SW 1271 (cell line): ENCODE measurements around the gene CCN5.
"Not testable (repeated sequence)": the region's sequence is repeated elsewhere in the genome, so short reads cannot be mapped to it uniquely, and the experiment has no call there.

Source experiments
- DNase-seq, 2 experiments: peaks; one replicate each; lab custom pipeline; 2025; lab: John Stamatoyannopoulos, UW

CCN5 gene

GRCh38 chr20:44758247-44759101, 43.3 kb downstream of the CCN5 start:
- no peak for DNase-seq

GRCh38 chr20:44759595-44759994, 44.4 kb downstream of the CCN5 start:
- DNase-seq = no peak

DNA sequence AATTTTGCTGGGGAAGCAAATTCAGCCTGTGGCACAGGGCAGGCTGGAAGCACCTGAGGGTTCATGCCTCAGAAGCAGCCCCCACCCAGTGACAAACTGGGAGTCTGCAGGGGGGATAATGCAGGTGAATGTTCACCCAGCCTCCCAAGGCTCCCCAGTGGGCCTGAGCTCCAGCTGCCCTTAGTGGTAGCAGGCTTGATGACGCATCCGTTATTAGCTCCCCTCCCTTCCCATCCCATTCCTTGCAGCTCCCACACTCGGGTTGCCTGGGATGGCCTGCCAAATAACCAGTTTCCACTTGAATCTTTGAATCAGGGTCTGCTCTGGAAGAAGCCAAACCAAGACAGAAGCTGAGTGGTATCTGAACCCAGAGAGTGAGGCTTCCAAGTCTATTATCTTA, 46.3 kb downstream of the CCN5 start:
- DNase-seq = no peak

DNA sequence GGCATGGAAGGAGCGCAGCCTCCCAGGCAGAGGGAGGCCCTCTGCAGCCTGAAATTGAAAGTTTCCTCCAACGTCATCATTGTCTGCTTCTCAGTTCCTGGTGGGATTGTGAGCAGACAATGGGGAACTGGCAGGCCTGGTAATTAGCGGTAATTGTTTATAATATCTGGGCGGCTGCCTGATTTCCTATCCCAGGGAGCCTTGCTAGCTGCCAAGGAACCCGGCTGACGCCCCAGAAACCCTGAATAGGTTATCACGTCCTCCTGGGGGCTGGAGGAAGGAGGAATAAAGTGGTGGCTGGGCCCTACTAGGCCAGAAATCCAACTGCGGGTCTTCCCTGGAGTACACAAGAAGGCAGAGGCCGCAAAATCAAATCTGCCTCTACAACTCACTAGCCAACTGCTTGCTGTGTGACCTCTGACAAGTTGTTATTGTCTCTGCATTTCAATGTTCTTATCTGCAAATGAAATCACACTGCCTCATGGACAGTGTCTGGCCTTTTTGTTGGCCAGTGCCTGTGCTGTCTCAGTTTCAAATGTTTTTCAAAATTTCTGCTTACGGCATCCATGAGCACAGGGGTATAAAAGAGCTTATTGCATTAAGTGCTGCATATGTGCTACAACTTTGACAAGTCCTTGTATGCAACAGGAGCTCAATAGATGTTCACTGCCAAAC, 47.4 kb downstream of the CCN5 start:
- no peak for DNase-seq

DNA sequence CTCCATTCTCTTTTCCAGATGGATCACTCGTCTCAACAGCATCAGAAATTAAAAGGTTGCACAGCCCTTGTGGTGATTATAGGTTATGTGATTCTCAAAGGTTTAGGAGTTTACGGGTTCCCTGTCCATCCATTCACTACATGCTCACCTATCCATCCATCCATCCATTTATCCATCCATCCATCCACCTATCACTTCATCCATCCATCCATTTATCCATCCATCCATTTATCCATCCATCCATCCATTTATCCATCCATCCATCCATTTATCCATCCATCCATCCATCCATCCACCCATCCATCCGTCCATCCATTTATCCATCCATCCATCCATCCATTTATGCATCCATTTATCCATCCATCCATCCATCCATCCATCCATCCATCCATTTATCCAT, 48.6 kb downstream of the CCN5 start:
- not testable (repeated sequence) for DNase-seq

- no peak for DNase-seq
These were observed 49.9 kb downstream of the CCN5 start for GRCh38 chr20:44765091-44765490.

- no peak for DNase-seq
These were observed 50.7 kb downstream of the CCN5 start for GRCh38 chr20:44765701-44766347.

DNA sequence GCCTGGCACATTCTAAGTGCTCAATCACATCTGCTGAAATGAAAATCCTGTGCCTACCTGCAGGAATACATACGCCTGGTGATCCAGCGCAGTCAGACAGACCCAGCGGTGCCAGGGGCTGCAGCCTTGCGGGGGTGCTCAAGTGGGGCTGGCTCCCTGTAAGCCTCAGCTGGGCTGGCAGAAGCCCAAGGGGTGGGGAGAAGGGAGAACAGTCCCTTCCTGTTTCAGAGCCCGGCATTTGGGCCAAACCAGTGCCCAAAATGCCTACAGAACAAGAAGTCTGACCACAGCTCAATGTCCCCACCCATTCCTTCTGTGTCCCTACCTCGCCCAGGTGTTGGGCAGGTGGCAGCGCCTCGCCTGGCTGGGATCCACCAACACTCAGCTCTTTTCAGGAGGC, 53.1 kb downstream of the CCN5 start:
- DNase-seq = no peak

- no peak for DNase-seq
These were observed 53.8 kb downstream of the CCN5 start for GRCh38 chr20:44768854-44769480.

DNA sequence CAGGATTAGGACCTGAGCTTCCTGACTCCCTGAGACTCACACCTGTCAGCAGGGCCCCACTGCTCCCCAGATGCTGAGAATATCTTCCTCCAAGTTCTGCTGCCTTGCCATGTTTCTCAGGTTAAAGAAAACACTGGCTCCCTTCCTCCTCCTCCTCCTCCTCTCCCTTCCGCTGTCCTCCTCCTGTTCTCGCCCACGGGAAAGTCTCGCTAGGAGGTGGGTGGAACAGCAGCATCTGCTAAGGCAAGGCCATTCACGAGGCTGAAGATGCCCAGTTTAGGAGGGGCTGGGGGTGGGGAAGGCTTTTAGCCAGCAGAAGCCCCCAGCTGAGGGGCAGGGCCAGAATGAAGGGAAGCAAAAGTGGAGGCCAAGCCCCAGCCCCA, 54.3 kb downstream of the CCN5 start:
- no peak for DNase-seq

DNA sequence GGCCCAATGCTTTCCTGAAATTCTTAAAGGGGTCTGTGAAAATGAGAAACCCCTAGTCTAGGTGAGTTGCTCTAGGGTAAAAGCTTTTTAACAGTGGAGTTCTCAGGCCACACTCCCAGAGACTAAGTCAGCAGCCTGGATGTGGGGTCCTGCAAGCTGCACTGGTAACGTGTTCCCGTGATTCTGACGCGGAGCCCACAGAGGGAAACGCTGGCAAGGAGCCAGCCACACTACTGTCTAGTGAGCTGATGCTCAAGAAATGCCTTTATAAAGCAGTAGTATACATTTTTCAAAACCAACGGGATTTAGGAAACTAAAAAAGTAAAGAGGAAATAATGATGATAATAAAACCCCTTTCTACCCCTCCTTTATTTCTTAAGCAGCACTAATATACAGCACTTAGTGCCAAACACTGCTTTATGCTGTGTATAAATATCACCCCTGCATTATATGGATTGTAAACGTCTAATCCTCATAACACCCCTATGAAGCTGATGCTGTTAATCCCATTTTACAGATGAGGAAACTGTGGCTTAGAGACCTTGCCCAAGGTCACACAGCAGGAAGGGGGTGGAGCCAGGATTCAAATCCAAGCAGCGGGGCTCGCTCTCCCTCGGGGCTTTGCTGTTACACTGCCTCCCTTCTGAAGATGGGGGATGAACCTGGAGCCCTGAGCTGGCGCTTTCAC, 55.5 kb downstream of the CCN5 start:
- no peak for DNase-seq

DNA sequence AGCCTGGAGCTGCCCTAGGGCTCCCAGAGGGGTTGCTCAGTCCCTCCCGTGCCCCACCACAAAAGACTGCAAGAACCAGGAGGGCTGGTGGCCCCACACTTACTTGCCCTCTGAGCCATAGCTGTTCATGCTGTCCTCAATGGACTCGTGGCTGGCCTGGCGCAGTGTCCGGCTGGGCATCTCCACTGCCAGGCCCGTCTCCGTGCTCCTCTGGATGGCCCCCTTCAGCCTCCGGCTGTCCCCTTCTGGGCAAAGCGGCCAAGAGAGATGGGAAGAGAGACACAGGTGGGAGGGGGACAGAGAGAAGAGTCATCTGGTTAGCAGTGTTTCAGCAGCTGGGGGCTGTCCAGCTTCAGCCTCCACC, 56.0 kb downstream of the CCN5 start:
- no peak for DNase-seq

DNA sequence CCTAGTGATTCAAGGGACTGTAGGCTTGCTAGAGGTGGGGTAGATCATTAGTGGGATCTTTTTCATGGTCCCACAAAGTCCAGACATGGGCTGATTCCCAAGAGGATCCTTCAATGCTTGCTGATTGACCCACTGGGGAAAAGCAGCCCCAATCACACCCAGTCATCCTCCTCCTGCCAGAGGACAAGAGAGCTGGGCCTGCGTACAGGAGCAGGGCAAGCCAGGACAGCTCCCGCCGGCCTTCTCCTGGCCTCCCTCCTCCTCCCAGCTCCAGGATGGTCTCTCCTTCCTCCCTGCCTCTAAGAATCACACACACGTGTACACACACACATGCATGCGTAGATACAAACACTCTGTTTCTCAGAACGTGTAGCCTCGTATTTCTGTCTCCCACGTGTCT, 57.5 kb downstream of the CCN5 start:
- no peak for DNase-seq

DNA sequence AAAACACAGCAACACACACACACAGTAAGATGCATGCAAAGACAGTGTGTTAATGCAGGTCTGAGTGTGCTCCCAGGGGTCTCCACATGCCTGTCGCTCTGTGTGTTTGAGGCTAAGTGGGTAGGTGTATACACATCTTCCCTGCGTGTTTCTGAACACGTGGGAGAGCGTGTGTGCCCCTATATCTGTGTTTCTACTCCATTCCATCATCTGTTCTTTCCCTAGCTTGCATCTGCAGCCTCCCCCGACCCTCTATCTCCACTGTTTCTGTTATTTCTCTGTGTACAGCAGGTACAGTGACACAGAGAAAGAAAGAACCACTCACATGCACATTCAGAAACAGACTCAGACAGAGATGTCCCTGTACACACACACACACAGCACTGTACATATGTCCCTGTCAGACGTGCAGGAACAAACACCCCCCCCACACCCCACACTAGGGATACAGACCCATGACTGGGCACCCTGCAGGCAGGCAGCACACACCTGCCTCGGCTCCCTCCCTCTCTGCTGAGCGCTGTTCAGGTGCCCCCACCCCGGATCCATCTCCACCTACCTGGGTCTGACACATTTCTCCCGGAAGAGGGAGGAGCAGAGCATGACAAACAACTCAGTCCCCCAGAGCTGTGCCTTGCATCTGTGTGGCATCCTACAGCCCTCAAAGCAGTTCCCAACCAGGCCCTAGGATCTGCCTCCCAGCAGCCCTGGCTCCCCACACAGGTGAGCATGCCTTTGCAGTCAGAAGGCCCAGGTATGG, 58.1 kb downstream of the CCN5 start:
- no peak for DNase-seq

GRCh38 chr20:44776980-44777379, 61.8 kb downstream of the CCN5 start:
- DNase-seq = no peak
